Measurements from ENCODE around the gene OXGR1.
"Not testable (repeated sequence)": the region's sequence is repeated elsewhere in the genome, so short reads cannot be mapped to it uniquely, and the experiment has no call there.

OXGR1 gene

GRCh38 chr13:96994017-96994857 is at the start of gene OXGR1:
Gene OXGR1, minus strand, starts transcription at chr13:96994476. Its CDS starts 6,717 bp downstream, at chr13:96987759.
- DNase-seq, result peak; percentile 5
- in situ Hi-C loops (cut with HindIII; ENCODE audit: low pct_ligation_motif_present, low pct_unique_long_range_greater_than_20kb, low sequenced_read_pairs), result no loop called here

DNA sequence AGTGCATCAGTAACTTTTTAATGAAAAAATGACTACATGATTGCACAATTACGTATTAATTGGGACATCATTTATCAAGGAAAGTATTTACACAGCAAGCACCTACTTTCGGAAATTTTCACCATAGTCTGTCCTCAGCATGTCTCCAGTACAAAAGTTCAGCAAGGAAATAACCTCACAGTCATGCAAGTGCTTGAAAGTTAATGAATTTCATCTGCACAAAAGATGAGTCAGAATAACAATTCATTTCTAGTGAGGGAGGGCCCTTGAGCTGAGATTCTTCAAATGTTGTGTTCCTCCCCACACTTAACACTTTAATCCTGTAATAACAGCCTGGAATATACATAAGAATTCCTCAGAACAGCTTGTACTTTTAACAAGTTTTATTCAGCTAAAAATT is 49.0 kb upstream of the OXGR1 start:
- in situ Hi-C loops (cut with HindIII; ENCODE audit: low pct_ligation_motif_present, low pct_unique_long_range_greater_than_20kb, low sequenced_read_pairs), result no loop called here
- DNase-seq, result no peak

- DNase-seq, result peak; percentile 38
- in situ Hi-C loops (cut with HindIII; ENCODE audit: low pct_ligation_motif_present, low pct_unique_long_range_greater_than_20kb, low sequenced_read_pairs), result no loop called here
Measured at GRCh38 chr13:97030705-97031452, 36.6 kb upstream of the OXGR1 start.

DNA sequence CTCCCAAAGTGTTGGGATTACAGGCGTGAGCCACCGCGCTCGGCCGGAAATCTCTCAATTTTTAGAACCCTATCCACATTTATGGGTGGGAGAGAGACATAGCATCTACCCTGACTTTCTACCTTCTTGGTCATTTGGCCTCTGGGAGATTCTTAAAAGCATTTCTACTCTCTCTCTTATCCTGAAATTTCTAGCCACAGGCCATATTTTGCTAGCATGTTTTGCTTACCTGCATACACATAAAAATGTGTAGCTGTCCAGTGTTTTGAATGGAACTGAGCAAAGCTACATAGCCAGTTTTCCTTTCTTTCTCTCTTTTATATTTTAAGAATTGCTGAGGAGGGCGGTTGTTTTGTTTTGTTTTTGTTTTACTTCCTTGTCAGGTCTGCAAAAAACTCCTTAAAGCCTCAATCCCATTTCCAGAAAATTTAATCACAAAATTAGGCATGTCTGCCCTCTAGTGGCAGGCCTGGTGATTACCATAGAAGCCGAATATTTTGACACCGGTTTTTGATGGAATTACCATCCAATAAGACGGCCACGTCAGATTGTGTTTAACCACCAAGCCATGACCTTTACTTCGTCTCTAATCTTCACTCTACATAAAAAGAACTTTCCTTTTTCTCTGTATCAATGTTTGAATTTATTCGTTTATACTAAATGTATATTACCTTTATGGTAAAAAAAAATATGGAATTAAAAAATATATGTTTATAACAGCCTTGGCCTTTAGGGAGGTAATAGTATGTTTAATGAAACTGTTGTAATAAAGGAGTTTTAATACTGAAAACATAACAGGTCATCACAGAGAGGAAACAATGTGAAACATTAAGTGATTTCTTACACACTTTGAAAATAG is 34.4 kb upstream of the OXGR1 start:
- in situ Hi-C loops (cut with HindIII; ENCODE audit: low pct_ligation_motif_present, low pct_unique_long_range_greater_than_20kb, low sequenced_read_pairs), result no loop called here
- DNase-seq, result peak; percentile 49

DNA sequence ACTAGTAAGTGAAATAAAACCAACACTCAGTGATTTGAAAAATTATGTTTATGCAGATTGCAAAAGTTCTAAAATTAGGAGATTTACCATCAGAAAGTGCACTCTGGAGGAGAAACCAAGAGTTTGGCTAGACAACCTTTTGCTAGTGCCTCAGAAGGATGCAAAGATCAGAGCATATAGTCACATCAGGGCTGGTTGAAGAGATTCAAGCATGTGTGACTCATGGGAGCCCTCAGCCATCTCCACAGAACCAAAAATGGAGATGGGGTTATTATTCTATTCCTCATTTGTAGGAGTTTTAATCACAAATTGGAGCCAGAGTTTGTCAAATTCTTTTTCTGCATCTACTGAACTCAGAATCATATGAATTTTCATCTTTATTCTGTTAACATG is 32.9 kb upstream of the OXGR1 start:
- in situ Hi-C loops (cut with HindIII; ENCODE audit: low pct_ligation_motif_present, low pct_unique_long_range_greater_than_20kb, low sequenced_read_pairs), result no loop called here
- DNase-seq, result no peak

- in situ Hi-C loops (cut with HindIII; ENCODE audit: low pct_ligation_motif_present, low pct_unique_long_range_greater_than_20kb, low sequenced_read_pairs), result no loop called here
- no peak for DNase-seq
Measured at GRCh38 chr13:97026531-97027161, 32.4 kb upstream of the OXGR1 start.

DNA sequence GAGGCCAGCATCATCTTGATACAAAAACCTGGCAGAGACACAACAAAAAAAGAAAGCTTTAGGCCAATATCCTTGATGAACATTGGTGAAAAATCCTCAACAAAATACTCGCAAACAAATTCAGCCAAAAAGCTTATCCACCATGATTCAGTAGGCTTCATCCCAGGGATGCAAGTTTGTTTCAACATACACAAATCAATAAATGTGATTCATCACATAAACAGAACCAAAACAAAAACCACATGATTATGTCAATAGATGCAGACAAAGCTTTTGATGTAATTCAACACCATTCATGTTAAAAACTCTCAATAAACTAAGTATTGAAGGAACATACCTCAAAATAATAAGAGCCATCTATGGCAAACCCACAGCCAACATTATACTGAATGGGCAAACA is 29.5 kb upstream of the OXGR1 start:
- in situ Hi-C loops (cut with HindIII; ENCODE audit: low pct_ligation_motif_present, low pct_unique_long_range_greater_than_20kb, low sequenced_read_pairs); DNase-seq: not testable (repeated sequence)

DNA sequence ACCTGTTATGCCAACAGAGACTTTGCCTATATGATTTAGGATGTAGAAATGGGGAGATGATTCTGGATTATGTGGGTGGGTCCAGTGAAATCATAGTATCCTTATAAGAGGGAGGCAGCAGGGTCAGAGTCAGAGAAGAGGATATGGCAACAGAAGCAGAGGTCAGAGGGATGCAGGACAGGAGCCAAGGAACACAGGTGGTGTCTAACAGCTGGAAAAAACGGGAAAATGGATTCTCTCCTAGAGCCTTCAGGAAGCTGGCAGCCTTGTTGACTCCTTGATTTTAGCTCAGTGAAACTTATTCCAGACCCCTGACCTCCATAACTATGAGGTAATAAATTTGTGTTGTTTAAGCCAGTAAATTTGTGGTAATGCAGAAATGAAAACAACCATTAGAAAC is 28.8 kb upstream of the OXGR1 start:
- DNase-seq, result no peak
- in situ Hi-C loops (cut with HindIII; ENCODE audit: low pct_ligation_motif_present, low pct_unique_long_range_greater_than_20kb, low sequenced_read_pairs), result no loop called here

- in situ Hi-C loops (cut with HindIII; ENCODE audit: low pct_ligation_motif_present, low pct_unique_long_range_greater_than_20kb, low sequenced_read_pairs), result no loop called here
Measured at GRCh38 chr13:97021241-97021640, 27.0 kb upstream of the OXGR1 start.

GRCh38 chr13:97020689-97021240 is 26.5 kb upstream of the OXGR1 start:
- in situ Hi-C loops (cut with HindIII; ENCODE audit: low pct_ligation_motif_present, low pct_unique_long_range_greater_than_20kb, low sequenced_read_pairs), result no loop called here
- DNase-seq, result no peak

More at GRCh38 chr13:97021241-97021640, 27.0 kb upstream of the OXGR1 start:
- DNase-seq, result no peak

DNA sequence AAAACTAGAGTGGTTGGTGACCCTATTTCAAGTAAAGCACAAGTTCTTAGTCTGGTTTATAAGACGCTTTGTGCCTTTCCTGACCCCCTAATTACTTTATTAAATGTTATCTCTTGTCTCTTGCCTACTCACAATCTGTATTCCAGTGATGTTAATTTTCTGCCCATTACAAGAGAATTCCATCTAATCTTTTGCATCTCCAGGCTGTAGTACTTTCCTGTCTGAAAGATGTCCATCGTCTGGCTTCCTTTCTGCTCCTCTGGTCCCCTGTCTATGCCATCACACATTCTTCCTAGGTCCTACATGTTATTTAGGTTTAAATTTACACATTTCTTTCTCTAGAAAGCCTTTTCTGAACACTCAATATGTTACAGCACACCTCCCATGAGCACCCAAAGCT is 25.9 kb upstream of the OXGR1 start:
- no peak for DNase-seq
- in situ Hi-C loops (cut with HindIII; ENCODE audit: low pct_ligation_motif_present, low pct_unique_long_range_greater_than_20kb, low sequenced_read_pairs), result no loop called here

GRCh38 chr13:97019236-97019635 is 25.0 kb upstream of the OXGR1 start:
- in situ Hi-C loops (cut with HindIII; ENCODE audit: low pct_ligation_motif_present, low pct_unique_long_range_greater_than_20kb, low sequenced_read_pairs), result no loop called here
- no peak for DNase-seq

GRCh38 chr13:97018029-97018819 is 23.9 kb upstream of the OXGR1 start:
- DNase-seq, result peak; percentile 60
- in situ Hi-C loops (cut with HindIII; ENCODE audit: low pct_ligation_motif_present, low pct_unique_long_range_greater_than_20kb, low sequenced_read_pairs), result no loop called here

DNA sequence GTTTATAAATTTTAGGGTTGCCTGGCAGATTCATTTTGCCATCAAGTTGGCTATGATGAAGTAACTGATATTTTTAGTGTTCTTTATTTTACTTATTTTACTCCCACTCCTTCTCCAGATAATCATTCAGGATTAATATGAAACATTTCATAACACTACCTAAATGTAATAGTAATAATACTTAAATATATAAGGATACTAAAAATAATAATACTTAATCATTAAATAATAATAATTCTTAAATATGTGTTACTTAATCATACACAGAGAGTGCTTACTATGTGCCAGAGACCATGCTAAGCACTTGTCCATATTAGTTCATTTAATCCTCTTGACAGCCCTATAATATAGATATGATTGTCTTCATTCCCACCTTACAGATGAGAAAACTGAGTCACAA is 23.0 kb upstream of the OXGR1 start:
- in situ Hi-C loops (cut with HindIII; ENCODE audit: low pct_ligation_motif_present, low pct_unique_long_range_greater_than_20kb, low sequenced_read_pairs), result no loop called here
- no peak for DNase-seq

GRCh38 chr13:97015661-97016350 is 21.5 kb upstream of the OXGR1 start:
- DNase-seq, result no peak
- in situ Hi-C loops (cut with HindIII; ENCODE audit: low pct_ligation_motif_present, low pct_unique_long_range_greater_than_20kb, low sequenced_read_pairs), result no loop called here

DNA sequence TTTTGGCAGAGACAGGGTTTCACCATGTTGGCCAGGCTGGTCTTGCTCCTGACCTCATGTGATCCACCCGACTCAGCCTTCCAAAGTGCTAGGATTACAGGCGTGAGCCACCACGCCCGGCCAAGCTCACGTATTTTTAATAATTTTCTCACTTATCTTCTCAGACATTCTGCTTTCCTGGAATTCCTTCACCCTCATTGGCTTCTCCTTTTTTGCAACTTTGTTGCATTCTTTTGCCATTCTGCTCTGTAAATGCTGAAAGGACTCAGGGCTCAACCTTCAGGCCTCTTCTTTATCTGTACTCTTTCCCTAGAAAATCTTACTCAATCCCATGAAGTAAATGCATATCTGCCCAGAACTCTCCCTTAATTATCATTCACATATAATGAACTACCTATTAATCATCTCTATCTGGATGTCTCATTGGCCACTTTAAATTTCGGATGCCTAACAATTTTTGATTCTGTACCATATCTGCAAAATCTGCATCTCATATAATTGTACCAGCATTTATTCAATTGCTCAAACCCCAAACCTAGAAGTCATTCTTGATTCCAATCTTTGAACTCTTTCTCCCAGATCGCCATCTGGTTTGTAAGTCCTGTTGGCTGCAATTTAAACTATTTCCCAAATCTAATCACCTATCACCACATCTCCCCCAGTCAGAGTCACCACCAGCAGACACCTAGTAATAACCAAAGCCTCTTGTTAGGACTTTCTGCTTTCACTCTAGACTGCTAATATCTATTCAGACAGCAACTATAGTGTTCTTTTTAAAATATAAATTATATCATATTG is 18.2 kb upstream of the OXGR1 start:
- DNase-seq, result no peak
- in situ Hi-C loops (cut with HindIII; ENCODE audit: low pct_ligation_motif_present, low pct_unique_long_range_greater_than_20kb, low sequenced_read_pairs), result no loop called here

Data from ACHN (cell line).